ENCODE results near the gene CNTNAP2.

CNTNAP2 gene

DNA sequence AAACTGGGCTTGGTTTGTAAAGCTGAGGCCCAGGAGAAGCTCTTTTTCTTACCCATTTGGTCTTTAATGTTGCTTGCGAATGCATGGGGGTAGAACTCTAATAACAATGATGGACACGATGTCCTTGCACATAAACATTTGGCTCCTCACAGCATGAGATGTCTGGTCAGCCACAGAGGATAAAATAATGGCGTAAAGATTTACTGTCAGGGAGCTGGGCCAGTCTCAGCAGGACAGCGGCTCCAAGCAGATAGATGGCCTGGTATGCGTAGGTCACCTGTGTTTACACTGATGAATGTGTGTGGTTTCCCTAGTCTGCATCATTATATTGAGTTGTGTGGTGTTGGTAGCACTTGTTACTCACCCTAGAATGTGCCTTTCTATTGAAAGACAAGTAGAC lies 537.4 kb downstream of the CNTNAP2 start (continued):
- TF ChIP-seq INSM2 (tag by site-specific recombination; IDR thresholded peaks at IDR 0.05) (peak; percentile 42; the same call in 1 of the 2 replicates), SP3 (tag by site-specific recombination; IDR thresholded peaks at IDR 0.05) (no peak), ZNF558 (tag by site-specific recombination; IDR thresholded peaks at IDR 0.05) (no peak), ZNF146 (tag by site-specific recombination; IDR thresholded peaks at IDR 0.05) (no peak), ZNF548 (tag by site-specific recombination; IDR thresholded peaks at IDR 0.05) (no peak), MEIS1 (CRISPR knock-in tag; IDR thresholded peaks at IDR 0.05; ENCODE audit: borderline replicate concordance) (peak; percentile 94; the same call in 1 of the 2 replicates), KLF8 (tag by site-specific recombination; IDR thresholded peaks at IDR 0.05) (peak; percentile 82), GLIS1 (tag by site-specific recombination; IDR thresholded peaks at IDR 0.05) (no peak), ZNF311 (tag by site-specific recombination; IDR thresholded peaks at IDR 0.05; ENCODE audit: borderline replicate concordance) (no peak), ZBTB44 (tag by site-specific recombination; IDR thresholded peaks at IDR 0.05) (no peak), FEZF1 (tag by site-specific recombination; IDR thresholded peaks at IDR 0.05) (peak; percentile 71), ZNF341 (tag by site-specific recombination; IDR thresholded peaks at IDR 0.05; ENCODE audit: low read depth) (no peak), ZBTB8A (tag by site-specific recombination; IDR thresholded peaks at IDR 0.05) (peak; percentile 43; the same call in 1 of the 2 replicates), ZNF175 (tag by site-specific recombination; IDR thresholded peaks at IDR 0.05) (no peak), ZNF626 (tag by site-specific recombination; IDR thresholded peaks at IDR 0.05) (no peak), ZBTB48 (tag by site-specific recombination; IDR thresholded peaks at IDR 0.05) (no peak), ZNF843 (tag by site-specific recombination; IDR thresholded peaks at IDR 0.05) (peak; percentile 61; the same call in 1 of the 2 replicates)
- TF ChIP-seq, protein P1, sequence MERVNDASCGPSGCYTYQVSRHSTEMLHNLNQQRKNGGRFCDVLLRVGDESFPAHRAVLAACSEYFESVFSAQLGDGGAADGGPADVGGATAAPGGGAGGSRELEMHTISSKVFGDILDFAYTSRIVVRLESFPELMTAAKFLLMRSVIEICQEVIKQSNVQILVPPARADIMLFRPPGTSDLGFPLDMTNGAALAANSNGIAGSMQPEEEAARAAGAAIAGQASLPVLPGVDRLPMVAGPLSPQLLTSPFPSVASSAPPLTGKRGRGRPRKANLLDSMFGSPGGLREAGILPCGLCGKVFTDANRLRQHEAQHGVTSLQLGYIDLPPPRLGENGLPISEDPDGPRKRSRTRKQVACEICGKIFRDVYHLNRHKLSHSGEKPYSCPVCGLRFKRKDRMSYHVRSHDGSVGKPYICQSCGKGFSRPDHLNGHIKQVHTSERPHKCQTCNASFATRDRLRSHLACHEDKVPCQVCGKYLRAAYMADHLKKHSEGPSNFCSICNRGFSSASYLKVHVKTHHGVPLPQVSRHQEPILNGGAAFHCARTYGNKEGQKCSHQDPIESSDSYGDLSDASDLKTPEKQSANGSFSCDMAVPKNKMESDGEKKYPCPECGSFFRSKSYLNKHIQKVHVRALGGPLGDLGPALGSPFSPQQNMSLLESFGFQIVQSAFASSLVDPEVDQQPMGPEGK (tag by site-specific recombination; IDR thresholded peaks at IDR 0.05) = 0 out of 2 replicates have a peak, but pooled peaks have one; percentile 19
- TF ChIP-seq, protein P2, sequence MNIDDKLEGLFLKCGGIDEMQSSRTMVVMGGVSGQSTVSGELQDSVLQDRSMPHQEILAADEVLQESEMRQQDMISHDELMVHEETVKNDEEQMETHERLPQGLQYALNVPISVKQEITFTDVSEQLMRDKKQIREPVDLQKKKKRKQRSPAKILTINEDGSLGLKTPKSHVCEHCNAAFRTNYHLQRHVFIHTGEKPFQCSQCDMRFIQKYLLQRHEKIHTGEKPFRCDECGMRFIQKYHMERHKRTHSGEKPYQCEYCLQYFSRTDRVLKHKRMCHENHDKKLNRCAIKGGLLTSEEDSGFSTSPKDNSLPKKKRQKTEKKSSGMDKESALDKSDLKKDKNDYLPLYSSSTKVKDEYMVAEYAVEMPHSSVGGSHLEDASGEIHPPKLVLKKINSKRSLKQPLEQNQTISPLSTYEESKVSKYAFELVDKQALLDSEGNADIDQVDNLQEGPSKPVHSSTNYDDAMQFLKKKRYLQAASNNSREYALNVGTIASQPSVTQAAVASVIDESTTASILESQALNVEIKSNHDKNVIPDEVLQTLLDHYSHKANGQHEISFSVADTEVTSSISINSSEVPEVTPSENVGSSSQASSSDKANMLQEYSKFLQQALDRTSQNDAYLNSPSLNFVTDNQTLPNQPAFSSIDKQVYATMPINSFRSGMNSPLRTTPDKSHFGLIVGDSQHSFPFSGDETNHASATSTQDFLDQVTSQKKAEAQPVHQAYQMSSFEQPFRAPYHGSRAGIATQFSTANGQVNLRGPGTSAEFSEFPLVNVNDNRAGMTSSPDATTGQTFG (tag by site-specific recombination; IDR thresholded peaks at IDR 0.05; ENCODE audit: borderline replicate concordance) = no peak
